K562 (cell line): Measurements from ENCODE around the gene PITHD1. TPM values are rescaled to one million over a fixed set of nuclear protein-coding genes. Genes with fewer than 3 reads are reported as not detected.

Source experiments
- ADNP ChIP-seq: fragments of 200-800 bp; sonication (Bioruptor generic); IDR thresholded peaks from 2 replicates; pipeline ENCODE4 v1.6.1; 2016; ENCODE audit warnings: missing genetic modification characterization, missing compliant biosample characterization
- ARID2 ChIP-seq: fragments of 450-650 bp; IDR thresholded peaks from 2 replicates; pipeline ENCODE4 v1.6.1; 2017; ENCODE audit warnings: antibody characterized with exemption, mild to moderate bottlenecking
- BHLHE40 ChIP-seq: IDR thresholded peaks from 2 replicates; pipeline ENCODE4 v1.6.1; 2011; ENCODE audit warnings: low read length, improper control_type of control experiment
- CBX8 ChIP-seq: fragments of 200-600 bp; sonication (generic); IDR thresholded peaks from 2 replicates; pipeline ENCODE4 v1.6.1; 2012; ENCODE audit warnings: borderline replicate concordance, mixed run types, low read depth, mild to moderate bottlenecking, moderate library complexity, mixed read lengths, low read length, control low read depth, inconsistent platforms; ENCODE audit not compliant: poor library complexity, severe bottlenecking; ENCODE audit errors: extremely low read depth
- GTF2B ChIP-seq: IDR thresholded peaks from 2 replicates; pipeline ENCODE4 v1.6.1; 2011; ENCODE audit not compliant: insufficient read length; ENCODE audit errors: extremely low read depth
- HMG20B ChIP-seq: fragments of 250-450 bp; sonication (Bioruptor Pico); IDR thresholded peaks from 2 replicates; pipeline ENCODE4 v1.5.0; 2021; ENCODE audit warnings: mild to moderate bottlenecking
- MEF2D ChIP-seq: conservative IDR thresholded peaks from 2 replicates; pipeline ENCODE4 v1.6.1; 2016; ENCODE audit warnings: low read depth, missing genetic modification characterization, missing compliant biosample characterization
- NFIC ChIP-seq: fragments of 450-650 bp; IDR thresholded peaks from 2 replicates; pipeline ENCODE4 v1.6.1; 2017; ENCODE audit warnings: mild to moderate bottlenecking, inconsistent platforms
- NRF1 ChIP-seq, 2 experiments: fragments of 450-650 bp; IDR thresholded peaks in 1 of 2; conservative IDR thresholded peaks in 1 of 2; 2 replicates each; pipeline ENCODE4 v1.6.1; 2014; ENCODE audit warnings: mild to moderate bottlenecking in 2 of 2
- PHF20 ChIP-seq: fragments of 450-650 bp; IDR thresholded peaks from 2 replicates; pipeline ENCODE4 v1.6.1; 2018; ENCODE audit not compliant: partially characterized antibody
- POLR2A ChIP-seq: fragments of 450-650 bp; conservative IDR thresholded peaks from 2 replicates; pipeline ENCODE4 v1.6.1; 2016
- PPARD ChIP-seq: fragments of 250-450 bp; sonication (Bioruptor Pico); IDR thresholded peaks from 2 replicates; pipeline ENCODE4 v1.8.0; 2022; ENCODE audit warnings: inconsistent platforms, mild to moderate bottlenecking, moderate library complexity
- RB1 ChIP-seq: fragments of 450-650 bp; IDR thresholded peaks from 2 replicates; pipeline ENCODE4 v1.6.1; 2017; ENCODE audit warnings: low read depth, mild to moderate bottlenecking
- RNF2 ChIP-seq: sonication (generic); IDR thresholded peaks from 2 replicates; pipeline ENCODE4 v1.6.1; 2016
- SLC30A9 ChIP-seq: fragments of 250-450 bp; sonication (Bioruptor Pico); IDR thresholded peaks from 2 replicates; pipeline ENCODE4 v1.8.0; 2022; ENCODE audit warnings: mild to moderate bottlenecking, moderate library complexity
- SMARCC2 ChIP-seq: fragments of 450-650 bp; IDR thresholded peaks from 2 replicates; pipeline ENCODE4 v1.6.1; 2017; ENCODE audit warnings: antibody characterized with exemption, moderate library complexity, mild to moderate bottlenecking, low read depth
- TAF1 ChIP-seq: IDR thresholded peaks from 2 replicates; pipeline ENCODE4 v1.6.1; 2011; ENCODE audit warnings: mild to moderate bottlenecking, low read length, moderate library complexity; ENCODE audit not compliant: insufficient read depth, control insufficient read depth, severe bottlenecking; ENCODE audit errors: extremely low read depth
- XRCC5 ChIP-seq: fragments of 200-400 bp; formaldehyde crosslinking; IDR thresholded peaks from 2 replicates; pipeline ENCODE4 v1.6.1; 2017; ENCODE audit warnings: low read depth, mild to moderate bottlenecking, low read length
- ZNF174 ChIP-seq: fragments of 250-450 bp; sonication (Bioruptor Pico); IDR thresholded peaks from 2 replicates; pipeline ENCODE4 v1.4.0; 2020; ENCODE audit warnings: mild to moderate bottlenecking
- ZNF217 ChIP-seq: sonication (generic); formaldehyde crosslinking; IDR thresholded peaks from 2 replicates; pipeline ENCODE4 v1.8.0; 2022; ENCODE audit warnings: mild to moderate bottlenecking, missing genetic modification reagents
- ZNF644 ChIP-seq: fragments of 200-800 bp; sonication (Bioruptor generic); IDR thresholded peaks from 2 replicates; pipeline ENCODE4 v1.6.1; 2016; ENCODE audit warnings: low read depth, missing genetic modification characterization, missing compliant biosample characterization
- ZZZ3 ChIP-seq: fragments of 450-650 bp; IDR thresholded peaks from 2 replicates; pipeline ENCODE4 v1.6.1; 2016; ENCODE audit warnings: antibody characterized with exemption, mild to moderate bottlenecking, moderate library complexity
- polyA plus RNA-seq, 8 experiments: library from polyadenylated mRNA; depleted of rRNA in 4 of 8; stranded (reverse) in 5 of 8; unstranded in 3 of 8; fragments of >200 nt; fragmentation: Nextera tagmentation in 2 of 8; fragmentation: Illumina TruSeq in 1 of 8; extraction: Ambion mirVana in 2 of 8; extraction: Trizol in 1 of 8; gene quantifications; 2 replicates each; pipeline versions ENCODE4 v1.2.1 to v1.2.3, GENCODE V29; 2011 to 2014; ENCODE audit warnings: inconsistent platforms in 1 of 8, missing spikeins in 1 of 8
- total RNA-seq, 7 experiments: library from RNA; depleted of rRNA in 6 of 7; stranded (reverse); fragments of >200 nt in 6 of 7; fragmentation: Illumina TruSeq in 2 of 7; extraction: Trizol in 2 of 7; gene quantifications; 2 replicates each; pipeline versions ENCODE4 v1.2.1 to v1.2.3, GENCODE V29; 2011 to 2021; ENCODE audit warnings: low replicate concordance in 1 of 7
- TF ChIP-seq, protein P1 (sequence below), 2 experiments: fragments of 450-650 bp; IDR thresholded peaks; 2 replicates each; pipeline ENCODE4 v1.6.1; 2016
- TF ChIP-seq, protein P2 (sequence below): fragments of 250-450 bp; sonication (Bioruptor Pico); IDR thresholded peaks from 2 replicates; pipeline ENCODE4 v1.9.0; 2021; ENCODE audit warnings: mild to moderate bottlenecking
- TF ChIP-seq, protein P3 (sequence below), 2 experiments: IDR thresholded peaks; 2 replicates each; pipeline ENCODE4 v1.6.1; 2012; ENCODE audit warnings: improper control_type of control experiment in 2 of 2, low read depth in 2 of 2, low read length in 2 of 2, borderline replicate concordance in 1 of 2

Gene PITHD1
- total and polyA plus RNA-seq, 9 of the 15 experiments (the other 6 are each of a cell fraction or from before 2014, with no cell fraction given), result 46.5 to 175 (median 149) TPM

GRCh38 chr1:23772049-23772853 lies 6.0 kb upstream of the PITHD1 start (continued):
- TF ChIP-seq NRF1 (conservative IDR thresholded peaks at IDR 0.05 in 1 of 2, IDR thresholded peaks at IDR 0.05 in 1 of 2), result no peak
- TF ChIP-seq MEF2D, result no peak
- no peak for TF ChIP-seq PPARD (CRISPR knock-in tag)
- no peak for TF ChIP-seq PHF20
- TF ChIP-seq, protein P1, sequence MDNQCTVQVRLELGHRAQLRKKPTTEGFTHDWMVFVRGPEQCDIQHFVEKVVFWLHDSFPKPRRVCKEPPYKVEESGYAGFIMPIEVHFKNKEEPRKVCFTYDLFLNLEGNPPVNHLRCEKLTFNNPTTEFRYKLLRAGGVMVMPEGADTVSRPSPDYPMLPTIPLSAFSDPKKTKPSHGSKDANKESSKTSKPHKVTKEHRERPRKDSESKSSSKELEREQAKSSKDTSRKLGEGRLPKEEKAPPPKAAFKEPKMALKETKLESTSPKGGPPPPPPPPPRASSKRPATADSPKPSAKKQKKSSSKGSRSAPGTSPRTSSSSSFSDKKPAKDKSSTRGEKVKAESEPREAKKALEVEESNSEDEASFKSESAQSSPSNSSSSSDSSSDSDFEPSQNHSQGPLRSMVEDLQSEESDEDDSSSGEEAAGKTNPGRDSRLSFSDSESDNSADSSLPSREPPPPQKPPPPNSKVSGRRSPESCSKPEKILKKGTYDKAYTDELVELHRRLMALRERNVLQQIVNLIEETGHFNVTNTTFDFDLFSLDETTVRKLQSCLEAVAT (IDR thresholded peaks at IDR 0.05), result 0 out of 4 replicates have a peak, but pooled peaks of 1 of the 2 experiments have one; percentile 21
- TF ChIP-seq ADNP (tag), result peak; percentile 17; the same call in 1 of the 2 replicates
- 0 out of 2 replicates have a peak, but pooled peaks have one; percentile 7 for TF ChIP-seq BHLHE40
- TF ChIP-seq TAF1, result no peak
- TF ChIP-seq, protein P2, sequence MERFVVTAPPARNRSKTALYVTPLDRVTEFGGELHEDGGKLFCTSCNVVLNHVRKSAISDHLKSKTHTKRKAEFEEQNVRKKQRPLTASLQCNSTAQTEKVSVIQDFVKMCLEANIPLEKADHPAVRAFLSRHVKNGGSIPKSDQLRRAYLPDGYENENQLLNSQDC, result no peak
- TF ChIP-seq ZZZ3, result 0 out of 2 replicates have a peak, but pooled peaks have one; percentile 32
- no peak for TF ChIP-seq ZNF217 (CRISPR knock-in tag)
- no peak for TF ChIP-seq RNF2
- no peak for TF ChIP-seq ZNF174 (CRISPR knock-in tag)
- TF ChIP-seq RB1, result peak; percentile 72; the same call in 1 of the 2 replicates
- no peak for TF ChIP-seq POLR2A
- no peak for TF ChIP-seq SLC30A9 (CRISPR knock-in tag)
- TF ChIP-seq, protein P3, sequence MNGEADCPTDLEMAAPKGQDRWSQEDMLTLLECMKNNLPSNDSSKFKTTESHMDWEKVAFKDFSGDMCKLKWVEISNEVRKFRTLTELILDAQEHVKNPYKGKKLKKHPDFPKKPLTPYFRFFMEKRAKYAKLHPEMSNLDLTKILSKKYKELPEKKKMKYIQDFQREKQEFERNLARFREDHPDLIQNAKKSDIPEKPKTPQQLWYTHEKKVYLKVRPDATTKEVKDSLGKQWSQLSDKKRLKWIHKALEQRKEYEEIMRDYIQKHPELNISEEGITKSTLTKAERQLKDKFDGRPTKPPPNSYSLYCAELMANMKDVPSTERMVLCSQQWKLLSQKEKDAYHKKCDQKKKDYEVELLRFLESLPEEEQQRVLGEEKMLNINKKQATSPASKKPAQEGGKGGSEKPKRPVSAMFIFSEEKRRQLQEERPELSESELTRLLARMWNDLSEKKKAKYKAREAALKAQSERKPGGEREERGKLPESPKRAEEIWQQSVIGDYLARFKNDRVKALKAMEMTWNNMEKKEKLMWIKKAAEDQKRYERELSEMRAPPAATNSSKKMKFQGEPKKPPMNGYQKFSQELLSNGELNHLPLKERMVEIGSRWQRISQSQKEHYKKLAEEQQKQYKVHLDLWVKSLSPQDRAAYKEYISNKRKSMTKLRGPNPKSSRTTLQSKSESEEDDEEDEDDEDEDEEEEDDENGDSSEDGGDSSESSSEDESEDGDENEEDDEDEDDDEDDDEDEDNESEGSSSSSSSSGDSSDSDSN (IDR thresholded peaks at IDR 0.05; ENCODE audit: borderline replicate concordance in 1 of 2, low read depth in 2 of 2, low read length in 2 of 2), result no peak
- no peak for TF ChIP-seq GTF2B
- TF ChIP-seq CBX8, result no peak
- TF ChIP-seq SMARCC2, result no peak
- no peak for TF ChIP-seq HMG20B (CRISPR knock-in tag)
- TF ChIP-seq ARID2, result peak; percentile 46; the same call in 1 of the 2 replicates
- no peak for TF ChIP-seq NFIC
- peak; percentile 54; the same call in 1 of the 2 replicates for TF ChIP-seq XRCC5
- no peak for TF ChIP-seq ZNF644
